Left colon (tissue), 2 donors: Measurements from ENCODE around the gene MTOR. TPM values are rescaled to one million over a fixed set of nuclear protein-coding genes. Genes with fewer than 3 reads are reported as not detected.
"Not testable (repeated sequence)": the region's sequence is repeated elsewhere in the genome, so short reads cannot be mapped to it uniquely, and the experiment has no call there.

ENCODE experiments used
- ATAC-seq: fragments of 200-7000 bp; cut with Tn5 transposase; one replicate; pipeline ENCODE4 v1.9.1; 2020; ENCODE audit warnings: mild to moderate bottlenecking, moderate library complexity
- DNase-seq, 2 donors: peaks; one replicate each; pipeline ENCODE4 v3.0.0-alpha.2; 2020
- intact Hi-C, 2 donors: fragments of 100-400 bp; cut with DNase I in 1 of 2; cut with micrococcal nuclease in 1 of 2; formaldehyde crosslinking; loops; one replicate each; pipeline versions ENCODE4 v1.11.2 to v1.14.0; 2022; cut with DNase I, micrococcal nuclease
- total RNA-seq, 2 donors: library from RNA; stranded (reverse); fragmentation: NEBNext Ultra II Directional; extraction: Animal tissue kit (Norgen Biotek cat#: 25700); gene quantifications; one replicate each; pipeline ENCODE4 v1.2.1, GENCODE V29; 2021
- donor health status: DM: no; HTN: no; CAD: no.
- donor health status: DM: yes; HTN: yes; CAD: no.

MTOR gene
- total RNA-seq, 2 donors from 2014 or later = 31.0 to 40.1 TPM

- ATAC-seq (no peak), DNase-seq (no peak)
- intact Hi-C loops = no loop called here
Observed at GRCh38 chr1:11194407-11195176, 67.8 kb downstream of the MTOR start.

- intact Hi-C loops = no loop called here
- ATAC-seq (no peak), DNase-seq (no peak)
Observed at GRCh38 chr1:11193376-11193775, 69.0 kb downstream of the MTOR start.

- intact Hi-C loops = no loop called here
- no peak for ATAC-seq
- no peak for DNase-seq
Observed at GRCh38 chr1:11188858-11189451, 73.4 kb downstream of the MTOR start, which contains the start of gene ANGPTL7. Gene ANGPTL7 (plus strand): TSS chr1:11189355. CDS start chr1:11189580, 225 bp downstream.

- intact Hi-C loops = no loop called here
- no peak for DNase-seq
- no peak for ATAC-seq
Observed at GRCh38 chr1:11188381-11188780, 74.0 kb downstream of the MTOR start.

GRCh38 chr1:11187931-11188330 is 74.4 kb downstream of the MTOR start:
- DNase-seq (no peak), ATAC-seq (no peak)
- intact Hi-C loops = no loop called here

GRCh38 chr1:11187494-11187893 is 74.9 kb downstream of the MTOR start:
- no peak for ATAC-seq
- DNase-seq = no peak
- intact Hi-C loops = no loop called here

- ATAC-seq (no peak), DNase-seq (no peak)
- intact Hi-C loops = no loop called here
Observed at GRCh38 chr1:11187000-11187399, 75.4 kb downstream of the MTOR start.

- no peak for DNase-seq
- no peak for ATAC-seq
- intact Hi-C loops = no loop called here
Observed at GRCh38 chr1:11184973-11185372, 77.4 kb downstream of the MTOR start.

GRCh38 chr1:11182884-11183283 is 79.5 kb downstream of the MTOR start:
- intact Hi-C loops = no loop called here

GRCh38 chr1:11180342-11180744 is 82.0 kb downstream of the MTOR start:
- ATAC-seq = no peak
- intact Hi-C loops = no loop called here

More at GRCh38 chr1:11182884-11183283, 79.5 kb downstream of the MTOR start:
- DNase-seq (no peak), ATAC-seq (no peak)

GRCh38 chr1:11179749-11180148 is 82.6 kb downstream of the MTOR start:
- DNase-seq, ATAC-seq, intact Hi-C loops: not testable (repeated sequence)

More at GRCh38 chr1:11180342-11180744, 82.0 kb downstream of the MTOR start:
- DNase-seq = no peak

GRCh38 chr1:11179125-11179524 is 83.2 kb downstream of the MTOR start:
- intact Hi-C loops = no loop called here
- ATAC-seq = no peak
- DNase-seq = no peak

GRCh38 chr1:11178021-11179015 is 84.0 kb downstream of the MTOR start:
- intact Hi-C loops = no loop called here
- peak; percentile 43 for ATAC-seq
- no peak for DNase-seq

GRCh38 chr1:11176081-11176706 is 86.2 kb downstream of the MTOR start:
- no peak for ATAC-seq
- no peak for DNase-seq
- intact Hi-C loops = no loop called here

- DNase-seq (no peak), ATAC-seq (no peak)
- intact Hi-C loops = no loop called here
Observed at GRCh38 chr1:11175461-11175860, 86.9 kb downstream of the MTOR start.

- no peak for ATAC-seq
- no peak for DNase-seq
- intact Hi-C loops = no loop called here
Observed at GRCh38 chr1:11174261-11174942, 87.9 kb downstream of the MTOR start.

GRCh38 chr1:11170102-11170501 is 92.2 kb downstream of the MTOR start:
- DNase-seq (no peak), ATAC-seq (no peak)
- intact Hi-C loops = no loop called here

- DNase-seq (no peak), ATAC-seq (no peak)
- intact Hi-C loops = no loop called here
Observed at GRCh38 chr1:11169202-11169601, 93.1 kb downstream of the MTOR start.
